ENCODE measurements around the gene KTI12. TPM values are rescaled to one million over a fixed set of nuclear protein-coding genes. Genes with fewer than 3 reads are reported as not detected.
"Not testable (repeated sequence)": the region's sequence is repeated elsewhere in the genome, so short reads cannot be mapped to it uniquely, and the experiment has no call there.

Gene KTI12
- total RNA-seq: 10 to 100 TPM in 1 of 4 donors, 1 to 10 TPM in 3; 7.4 to 10.3 (median 8.9) TPM

- Histone ChIP-seq H3K9me3 (no peaks in the 10 kb centered on the region), H3K4me3 (peak within 1 kb of the TSS; percentile 65 to 86), H3K4me1 (peaks cover 8 to 33% (median 12%) of the 10 kb centered on the region in 3 donors), H3K36me3 (peaks cover 0 to 21% of the 10 kb centered on the region in 2 donors), H3K27me3 (no peaks in the 10 kb centered on the region), H3K27ac (peak within 1 kb of the TSS; percentile 87 to 93 (median 90))
- 40 to 42% methylated on average over 2 to 3 of the region's 78 CpGs for WGBS, 2 donors (ENCODE audit: low coverage in 1 of 2)
- peak; percentile 92 for ATAC-seq
- TF ChIP-seq CTCF (IDR thresholded peaks at IDR 0.05) (no peak), POLR2A (IDR thresholded peaks at IDR 0.05) (peak; percentile 51 to 52), POLR2AphosphoS5 (IDR thresholded peaks at IDR 0.05) (peak; percentile 93), EP300 (IDR thresholded peaks at IDR 0.05) (no peak)
Measured at GRCh38 chr1:52033190-52034049, at the start of gene KTI12. Gene KTI12, minus strand, starts transcription at chr1:52033810. Its CDS starts 49 bp downstream, at chr1:52033761.

- Histone ChIP-seq H3K36me3 (peaks cover 0 to 34% of the 10 kb centered on the region in 2 donors), H3K4me1 (no peaks in the 10 kb centered on the region), H3K9me3 (no peaks in the 10 kb centered on the region), H3K27me3 (no peaks in the 10 kb centered on the region), H3K4me3 (no peak overlapping the region), H3K27ac (no peak overlapping the region)
- no peak for TF ChIP-seq POLR2A (IDR thresholded peaks at IDR 0.05)
- no peak for ATAC-seq
- 67 to 93% methylated on average over 2 to 3 of the region's 3 CpGs for WGBS, 2 donors (ENCODE audit: low coverage in 1 of 2)
Measured at GRCh38 chr1:52080014-52080415, 46.4 kb upstream of the KTI12 start.

GRCh38 chr1:52077277-52077676, 43.7 kb upstream of the KTI12 start:
- peaks cover 0 to 49% of the 10 kb centered on the region in 2 donors for H3K36me3 ChIP-seq
- 100% methylated on average over 6 of the region's 6 CpGs; no CpG with 5 or more reads in 1 of the 2 donors for WGBS, 2 donors (ENCODE audit: low coverage in 1 of 2)
- not testable (repeated sequence) for H3K4me1 ChIP-seq, H3K4me3 ChIP-seq, ATAC-seq, H3K27ac ChIP-seq, H3K9me3 ChIP-seq, H3K27me3 ChIP-seq

- peaks cover 0 to 27% (median 0%) of the 10 kb centered on the region in 3 donors for H3K4me1 ChIP-seq
- no peaks in the 10 kb centered on the region for H3K27me3 ChIP-seq
- peaks cover 0 to 56% of the 10 kb centered on the region in 2 donors for H3K36me3 ChIP-seq
- 89 to 97% methylated on average over 5 of the region's 6 CpGs for WGBS, 2 donors (ENCODE audit: low coverage in 1 of 2)
- no peak for ATAC-seq
- H3K27ac ChIP-seq: no peak overlapping the region
- H3K4me3 ChIP-seq: no peak overlapping the region
- TF ChIP-seq EP300 (IDR thresholded peaks at IDR 0.05) (no peak), POLR2A (IDR thresholded peaks at IDR 0.05) (no peak), POLR2AphosphoS5 (IDR thresholded peaks at IDR 0.05) (no peak), CTCF (IDR thresholded peaks at IDR 0.05) (no peak)
- H3K9me3 ChIP-seq: no peaks in the 10 kb centered on the region
Measured at GRCh38 chr1:52072291-52072690, 38.7 kb upstream of the KTI12 start.

- no peaks in the 10 kb centered on the region for H3K9me3 ChIP-seq
- peaks cover 0 to 28% (median 0%) of the 10 kb centered on the region in 3 donors for H3K4me1 ChIP-seq
- H3K27me3 ChIP-seq: no peaks in the 10 kb centered on the region
- 96 to 100% methylated on average over 1 to 4 of the region's 4 CpGs for WGBS, 2 donors (ENCODE audit: low coverage in 1 of 2)
- H3K36me3 ChIP-seq: peaks cover 5 to 58% of the 10 kb centered on the region in 2 donors
- ATAC-seq: no peak
- TF ChIP-seq CTCF (IDR thresholded peaks at IDR 0.05) (no peak), EP300 (IDR thresholded peaks at IDR 0.05) (no peak)
- H3K4me3 ChIP-seq: no peak overlapping the region
- no peak overlapping the region for H3K27ac ChIP-seq
Measured at GRCh38 chr1:52070704-52071103, 37.1 kb upstream of the KTI12 start.

- no peak for ATAC-seq
- no peak for TF ChIP-seq POLR2AphosphoS5 (IDR thresholded peaks at IDR 0.05)
- 94 to 100% methylated on average over 2 of the region's 2 CpGs for WGBS, 2 donors (ENCODE audit: low coverage in 1 of 2)
- Histone ChIP-seq H3K27me3 (no peaks in the 10 kb centered on the region), H3K9me3 (no peaks in the 10 kb centered on the region), H3K27ac (no peak overlapping the region), H3K4me3 (no peak overlapping the region), H3K36me3 (peaks cover 5 to 83% of the 10 kb centered on the region in 2 donors), H3K4me1 (peaks cover 3 to 42% (median 4%) of the 10 kb centered on the region in 3 donors)
Measured at GRCh38 chr1:52063192-52063591, 29.6 kb upstream of the KTI12 start.
